ENCODE data around the gene IGFBP3. TPM values are rescaled to one million over a fixed set of nuclear protein-coding genes. Genes with fewer than 3 reads are reported as not detected.
"Not testable (repeated sequence)": the region's sequence is repeated elsewhere in the genome, so short reads cannot be mapped to it uniquely, and the experiment has no call there.

IGFBP3 gene
- total and polyA plus RNA-seq, 2 experiments from 2014 or later = 268 to 632 TPM

- 98% methylated on average over 6 of the region's 6 CpGs for WGBS (ENCODE audit: low lambda C conversion rate, missing lambda C conversion rate)
- no peak for DNase-seq (ENCODE audit: low spot score)
These were observed 41.8 kb upstream of the IGFBP3 start for GRCh38 chr7:45962861-45963260.

GRCh38 chr7:45957721-45958120, 36.6 kb upstream of the IGFBP3 start:
- H2AFZ ChIP-seq = no peak overlapping the region
- TF ChIP-seq, protein P1, sequence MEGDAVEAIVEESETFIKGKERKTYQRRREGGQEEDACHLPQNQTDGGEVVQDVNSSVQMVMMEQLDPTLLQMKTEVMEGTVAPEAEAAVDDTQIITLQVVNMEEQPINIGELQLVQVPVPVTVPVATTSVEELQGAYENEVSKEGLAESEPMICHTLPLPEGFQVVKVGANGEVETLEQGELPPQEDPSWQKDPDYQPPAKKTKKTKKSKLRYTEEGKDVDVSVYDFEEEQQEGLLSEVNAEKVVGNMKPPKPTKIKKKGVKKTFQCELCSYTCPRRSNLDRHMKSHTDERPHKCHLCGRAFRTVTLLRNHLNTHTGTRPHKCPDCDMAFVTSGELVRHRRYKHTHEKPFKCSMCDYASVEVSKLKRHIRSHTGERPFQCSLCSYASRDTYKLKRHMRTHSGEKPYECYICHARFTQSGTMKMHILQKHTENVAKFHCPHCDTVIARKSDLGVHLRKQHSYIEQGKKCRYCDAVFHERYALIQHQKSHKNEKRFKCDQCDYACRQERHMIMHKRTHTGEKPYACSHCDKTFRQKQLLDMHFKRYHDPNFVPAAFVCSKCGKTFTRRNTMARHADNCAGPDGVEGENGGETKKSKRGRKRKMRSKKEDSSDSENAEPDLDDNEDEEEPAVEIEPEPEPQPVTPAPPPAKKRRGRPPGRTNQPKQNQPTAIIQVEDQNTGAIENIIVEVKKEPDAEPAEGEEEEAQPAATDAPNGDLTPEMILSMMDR (IDR thresholded peaks at IDR 0.05; ENCODE audit: poor library complexity) = no peak
- no peak for TF ChIP-seq EZH2 (IDR thresholded peaks at IDR 0.05; ENCODE audit: borderline replicate concordance)
- no peaks in the 10 kb centered on the region for H3K36me3 ChIP-seq (replicated peaks; ENCODE audit: insufficient read depth, low read depth)
- no peaks in the 10 kb centered on the region for H4K20me1 ChIP-seq (ENCODE audit: insufficient read depth, poor library complexity, severe bottlenecking)
- no peaks in the 10 kb centered on the region for H3K4me1 ChIP-seq (ENCODE audit: insufficient read depth)
- H3K9me2 ChIP-seq (replicated peaks; ENCODE audit: insufficient read depth) = no peaks in the 10 kb centered on the region
- H3K27ac ChIP-seq = no peak overlapping the region
- no peak overlapping the region for H3K4me2 ChIP-seq
- H3K4me3 ChIP-seq = no peak overlapping the region
- no peak for DNase-seq (ENCODE audit: low spot score)
- no peaks in the 10 kb centered on the region for H3K9me3 ChIP-seq (ENCODE audit: low read depth)
- WGBS (ENCODE audit: low lambda C conversion rate, missing lambda C conversion rate) = 79% methylated on average over 3 of the region's 3 CpGs
- no peaks in the 10 kb centered on the region for H3K79me2 ChIP-seq
- H3K27me3 ChIP-seq = no peaks in the 10 kb centered on the region

More at GRCh38 chr7:45962861-45963260, 41.8 kb upstream of the IGFBP3 start:
- Histone ChIP-seq H3K79me2 (no peaks in the 10 kb centered on the region), H4K20me1 (ENCODE audit: insufficient read depth, poor library complexity, severe bottlenecking) (no peaks in the 10 kb centered on the region), H3K27ac (no peak overlapping the region), H3K36me3 (replicated peaks; ENCODE audit: insufficient read depth, low read depth) (no peaks in the 10 kb centered on the region), H3K9me3 (ENCODE audit: low read depth) (no peaks in the 10 kb centered on the region), H3K27me3 (no peaks in the 10 kb centered on the region), H3K4me3 (no peak overlapping the region), H2AFZ (no peak overlapping the region), H3K4me2 (no peak overlapping the region), H3K9me2 (replicated peaks; ENCODE audit: insufficient read depth) (no peaks in the 10 kb centered on the region), H3K4me1 (ENCODE audit: insufficient read depth) (no peaks in the 10 kb centered on the region)
- TF ChIP-seq, protein P1 (IDR thresholded peaks at IDR 0.05; ENCODE audit: poor library complexity) = no peak
- TF ChIP-seq EZH2 (IDR thresholded peaks at IDR 0.05; ENCODE audit: borderline replicate concordance) = no peak
- no peak for TF ChIP-seq EZH2phosphoT487 (IDR thresholded peaks at IDR 0.05; ENCODE audit: low read depth, severe bottlenecking, unreplicated experiment)

DNA sequence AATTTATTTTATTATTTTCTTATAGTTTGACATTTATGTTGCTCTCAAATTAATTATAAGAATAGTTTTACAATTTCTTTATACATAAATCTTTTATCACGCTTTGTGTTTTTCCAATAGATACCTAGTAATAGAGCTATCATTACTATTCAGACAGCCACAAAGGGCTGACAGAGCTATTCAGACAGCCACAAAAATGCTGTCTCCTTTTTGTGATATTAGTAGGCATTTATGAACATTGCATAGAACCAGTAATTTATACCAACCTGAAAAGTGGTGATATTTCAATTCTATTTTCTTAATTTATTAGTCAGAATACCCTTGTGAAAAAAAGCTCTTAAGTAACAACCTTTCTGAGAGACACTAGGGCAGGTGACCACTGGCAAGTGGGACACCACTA, 34.2 kb upstream of the IGFBP3 start:
- Histone ChIP-seq H3K4me3 (no peak overlapping the region), H3K4me2 (no peak overlapping the region), H3K4me1 (ENCODE audit: insufficient read depth) (no peaks in the 10 kb centered on the region), H3K9me3 (ENCODE audit: low read depth) (no peaks in the 10 kb centered on the region), H4K20me1 (ENCODE audit: insufficient read depth, poor library complexity, severe bottlenecking) (no peaks in the 10 kb centered on the region), H2AFZ (no peak overlapping the region), H3K9me2 (replicated peaks; ENCODE audit: insufficient read depth) (no peaks in the 10 kb centered on the region), H3K27ac (no peak overlapping the region), H3K36me3 (replicated peaks; ENCODE audit: insufficient read depth, low read depth) (no peaks in the 10 kb centered on the region), H3K27me3 (no peaks in the 10 kb centered on the region), H3K79me2 (no peaks in the 10 kb centered on the region)
- DNase-seq (ENCODE audit: low spot score) = no peak
- TF ChIP-seq, protein P1 (IDR thresholded peaks at IDR 0.05; ENCODE audit: poor library complexity) = no peak
- TF ChIP-seq EZH2 (IDR thresholded peaks at IDR 0.05; ENCODE audit: borderline replicate concordance) (no peak), EZH2phosphoT487 (IDR thresholded peaks at IDR 0.05; ENCODE audit: low read depth, severe bottlenecking, unreplicated experiment) (no peak)
- 87% methylated on average over 1 of the region's 1 CpG for WGBS (ENCODE audit: low lambda C conversion rate, missing lambda C conversion rate)

GRCh38 chr7:45953055-45953454, 32.0 kb upstream of the IGFBP3 start:
- H3K27me3 ChIP-seq; DNase-seq (ENCODE audit: low spot score): not testable (repeated sequence)
- 94% methylated on average over 23 of the region's 23 CpGs for WGBS (ENCODE audit: low lambda C conversion rate, missing lambda C conversion rate)

More at GRCh38 chr7:45953055-45953454, 32.0 kb upstream of the IGFBP3 start:
- not testable (repeated sequence) for H3K4me1 ChIP-seq (ENCODE audit: insufficient read depth); H3K9me3 ChIP-seq (ENCODE audit: low read depth); H3K4me2 ChIP-seq; H3K27ac ChIP-seq; H3K79me2 ChIP-seq; H3K4me3 ChIP-seq; H2AFZ ChIP-seq; H3K36me3 ChIP-seq (replicated peaks; ENCODE audit: insufficient read depth, low read depth); H3K9me2 ChIP-seq (replicated peaks; ENCODE audit: insufficient read depth); H4K20me1 ChIP-seq (ENCODE audit: insufficient read depth, poor library complexity, severe bottlenecking)
